ENCODE data around the gene KIAA0319L.

Gene KIAA0319L

DNA sequence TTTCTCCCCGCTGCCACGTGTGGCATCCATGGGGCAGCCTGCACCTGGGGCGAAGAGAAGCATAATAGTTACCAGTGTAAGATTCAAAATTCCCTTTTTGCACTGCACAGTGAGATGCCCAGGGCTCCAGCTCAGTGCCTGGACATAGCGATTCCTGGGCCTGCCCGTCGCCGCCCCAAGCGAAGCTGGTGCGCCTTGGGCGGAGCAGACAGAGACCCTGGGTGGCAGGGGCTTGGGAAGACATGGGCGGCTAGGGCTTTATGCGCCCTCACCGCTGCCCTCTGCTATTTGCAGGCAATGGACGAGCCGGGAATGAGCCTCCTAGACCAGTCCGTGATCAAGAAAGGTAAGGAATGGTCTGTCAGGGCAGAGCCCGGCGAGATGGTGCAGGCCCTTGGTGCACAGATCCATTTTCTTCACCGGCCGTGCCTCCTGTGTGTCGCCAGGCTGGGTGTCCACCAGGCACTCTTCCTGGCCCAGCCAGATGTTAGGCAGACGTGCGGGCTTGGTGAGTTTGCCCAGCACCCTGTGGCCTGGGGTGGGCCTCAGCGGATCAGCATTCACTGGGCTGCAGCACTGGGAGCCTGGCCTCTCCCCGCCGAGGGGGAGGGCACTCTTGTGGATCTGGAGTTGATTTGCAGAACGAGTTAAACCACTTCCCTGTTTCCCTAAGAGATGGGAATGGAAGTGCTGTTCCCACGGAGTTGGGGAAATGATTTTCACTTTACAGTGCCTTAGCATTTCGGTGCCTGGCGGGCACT lies 17.6 kb upstream of the KIAA0319L start:
- in situ Hi-C loops (cut with MboI; ENCODE audit: low pct_unique_long_range_greater_than_20kb, low sequenced_read_pairs, unreplicated experiment) = loop anchor here (10.0 kb wide), 1 partner anchor 140 kb away; the partner anchor contains the start of gene C1orf216
- DNase-seq (ENCODE audit: low spot score) = no peak
- TF ChIP-seq, protein P1, sequence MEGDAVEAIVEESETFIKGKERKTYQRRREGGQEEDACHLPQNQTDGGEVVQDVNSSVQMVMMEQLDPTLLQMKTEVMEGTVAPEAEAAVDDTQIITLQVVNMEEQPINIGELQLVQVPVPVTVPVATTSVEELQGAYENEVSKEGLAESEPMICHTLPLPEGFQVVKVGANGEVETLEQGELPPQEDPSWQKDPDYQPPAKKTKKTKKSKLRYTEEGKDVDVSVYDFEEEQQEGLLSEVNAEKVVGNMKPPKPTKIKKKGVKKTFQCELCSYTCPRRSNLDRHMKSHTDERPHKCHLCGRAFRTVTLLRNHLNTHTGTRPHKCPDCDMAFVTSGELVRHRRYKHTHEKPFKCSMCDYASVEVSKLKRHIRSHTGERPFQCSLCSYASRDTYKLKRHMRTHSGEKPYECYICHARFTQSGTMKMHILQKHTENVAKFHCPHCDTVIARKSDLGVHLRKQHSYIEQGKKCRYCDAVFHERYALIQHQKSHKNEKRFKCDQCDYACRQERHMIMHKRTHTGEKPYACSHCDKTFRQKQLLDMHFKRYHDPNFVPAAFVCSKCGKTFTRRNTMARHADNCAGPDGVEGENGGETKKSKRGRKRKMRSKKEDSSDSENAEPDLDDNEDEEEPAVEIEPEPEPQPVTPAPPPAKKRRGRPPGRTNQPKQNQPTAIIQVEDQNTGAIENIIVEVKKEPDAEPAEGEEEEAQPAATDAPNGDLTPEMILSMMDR (IDR thresholded peaks at IDR 0.05; ENCODE audit: extremely low read depth, insufficient read depth, missing control alignments) = no peak

DNA sequence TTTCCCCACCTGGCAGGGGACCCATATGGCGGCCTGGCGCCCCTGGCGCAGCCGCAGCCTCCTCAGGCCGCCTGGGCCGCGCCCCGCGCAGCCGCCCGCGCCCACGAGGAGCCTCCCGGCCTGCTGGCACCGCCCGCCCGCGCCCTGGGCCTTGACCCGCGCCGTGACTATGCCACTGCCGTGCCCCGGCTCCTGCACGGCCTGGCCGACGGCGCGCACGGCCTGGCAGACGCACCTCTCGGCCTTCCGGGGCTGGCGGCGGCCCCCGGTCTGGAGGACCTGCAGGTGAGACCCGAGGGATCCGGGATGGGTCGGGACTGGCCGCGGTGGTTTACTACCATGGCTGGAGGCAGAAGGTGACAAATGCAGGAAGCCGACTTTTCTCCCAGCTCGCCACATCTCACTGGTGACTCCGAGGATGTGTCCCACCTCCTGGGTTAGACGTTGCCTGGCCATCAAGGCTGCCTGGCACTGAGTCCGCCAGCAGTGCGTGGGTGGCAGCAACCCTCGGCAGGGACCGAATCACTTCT lies 17.0 kb upstream of the KIAA0319L start:
- in situ Hi-C loops (cut with MboI; ENCODE audit: low pct_unique_long_range_greater_than_20kb, low sequenced_read_pairs, unreplicated experiment) = loop anchor here (10.0 kb wide), 1 partner anchor 141 kb away; the partner anchor contains the start of gene C1orf216
- no peak for DNase-seq (ENCODE audit: low spot score)
- TF ChIP-seq, protein P1 (IDR thresholded peaks at IDR 0.05; ENCODE audit: extremely low read depth, insufficient read depth, missing control alignments) = no peak

DNA sequence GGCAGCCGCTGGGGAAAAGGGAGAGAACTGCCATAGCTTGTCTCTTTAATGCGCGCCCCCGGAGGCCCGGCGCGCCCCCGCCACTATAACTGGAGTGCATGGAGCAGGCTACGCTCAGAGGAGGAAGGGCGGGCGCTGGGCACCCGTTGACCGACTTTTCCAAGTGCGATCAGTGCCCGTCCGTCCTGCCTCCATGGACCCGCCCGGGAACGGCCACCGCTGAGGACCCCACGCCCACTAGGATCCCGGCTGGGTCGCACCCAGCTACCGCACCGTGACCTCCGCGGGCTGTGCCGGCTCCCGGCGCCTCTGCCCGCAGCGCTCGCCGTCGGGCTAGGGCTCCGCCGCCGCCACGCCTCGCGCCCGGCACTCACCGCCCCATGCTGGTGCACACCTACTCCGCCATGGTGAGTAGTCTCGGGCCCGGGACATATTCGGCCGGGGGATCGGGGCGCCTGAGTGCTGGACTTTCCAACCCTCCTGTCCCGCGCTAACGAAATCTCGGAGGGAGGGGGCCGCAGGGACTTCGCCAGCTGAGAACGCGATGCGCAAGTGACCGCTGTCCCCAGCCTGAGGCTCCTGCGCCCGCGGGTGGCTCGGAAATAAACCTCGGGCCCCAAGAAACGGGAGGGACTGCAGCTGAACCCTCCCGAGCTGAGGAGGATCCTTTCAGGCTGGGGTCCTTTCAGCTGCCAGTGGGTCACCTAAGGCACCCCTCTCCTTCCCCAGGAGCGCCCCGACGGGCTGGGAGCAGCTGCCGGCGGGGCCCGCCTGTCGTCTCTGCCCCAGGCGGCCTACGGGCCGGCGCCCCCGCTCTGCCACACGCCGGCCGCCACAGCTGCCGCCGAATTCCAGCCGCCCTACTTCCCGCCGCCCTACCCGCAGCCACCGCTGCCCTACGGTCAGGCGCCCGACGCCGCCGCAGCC lies 16.3 kb upstream of the KIAA0319L start, which contains the start of gene TFAP2E:
Gene TFAP2E, plus strand, starts transcription at position 117 of the 927 bp plus-strand sequence. Its CDS starts 264 bp downstream, at position 381.
- TF ChIP-seq, protein P1 (IDR thresholded peaks at IDR 0.05; ENCODE audit: extremely low read depth, insufficient read depth, missing control alignments) = no peak
- in situ Hi-C loops (cut with MboI; ENCODE audit: low pct_unique_long_range_greater_than_20kb, low sequenced_read_pairs, unreplicated experiment) = loop anchor here (10.0 kb wide), 1 partner anchor 141 kb away; the partner anchor contains the start of gene C1orf216
- DNase-seq (ENCODE audit: low spot score) = no peak

DNA sequence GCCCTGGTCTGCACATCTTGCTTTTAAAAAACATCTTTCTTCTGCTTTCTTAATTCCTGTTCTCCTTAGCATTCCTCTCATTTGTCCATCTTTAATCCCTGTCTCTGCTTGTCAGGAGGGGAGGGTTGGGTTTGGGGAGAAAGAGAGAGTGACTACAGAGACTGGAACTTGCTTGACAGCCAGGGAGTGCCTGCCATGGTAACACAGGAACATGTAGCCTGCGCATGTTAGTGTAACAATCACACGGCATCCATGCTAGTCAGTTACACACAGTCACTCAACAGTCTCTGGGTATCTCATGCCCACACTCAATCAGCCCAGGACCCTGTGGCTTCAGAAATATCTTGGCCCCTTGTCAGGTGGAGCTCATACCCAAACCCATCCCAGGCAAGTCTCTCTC lies 15.1 kb upstream of the KIAA0319L start:
- in situ Hi-C loops (cut with MboI; ENCODE audit: low pct_unique_long_range_greater_than_20kb, low sequenced_read_pairs, unreplicated experiment) = loop anchor here (10.0 kb wide), 1 partner anchor 143 kb away; the partner anchor contains the start of gene C1orf216
- TF ChIP-seq, protein P1 (IDR thresholded peaks at IDR 0.05; ENCODE audit: extremely low read depth, insufficient read depth, missing control alignments) = no peak
- DNase-seq (ENCODE audit: low spot score) = no peak

DNA sequence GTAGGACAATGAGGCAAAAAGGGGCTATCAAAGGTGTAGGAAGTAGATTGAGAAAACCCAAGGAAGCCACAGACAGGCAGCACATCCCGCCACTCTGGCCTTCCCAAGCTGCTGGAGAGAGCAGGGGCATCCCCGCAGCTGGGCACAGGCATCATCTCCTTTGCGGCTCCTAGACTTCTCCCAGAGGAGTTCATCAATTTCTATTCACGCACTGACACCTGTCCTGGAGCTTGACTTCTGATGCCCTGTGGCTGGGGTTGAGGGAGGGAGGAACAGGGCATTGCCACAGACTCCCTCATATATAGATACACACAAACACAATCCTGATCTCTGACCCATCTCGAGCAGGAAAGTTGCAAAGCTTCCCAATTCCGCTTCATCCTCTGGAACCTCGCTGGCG lies 14.1 kb upstream of the KIAA0319L start:
- DNase-seq (ENCODE audit: low spot score) = no peak
- in situ Hi-C loops (cut with MboI; ENCODE audit: low pct_unique_long_range_greater_than_20kb, low sequenced_read_pairs, unreplicated experiment) = loop anchor here (10.0 kb wide), 1 partner anchor 144 kb away; the partner anchor contains the start of gene C1orf216

More for the DNA sequence above, 14.1 kb upstream of the KIAA0319L start:
- TF ChIP-seq, protein P1 (IDR thresholded peaks at IDR 0.05; ENCODE audit: extremely low read depth, insufficient read depth, missing control alignments) = no peak

Measured in GM13977 (cell line).